NCI-H82 (cell line): Measurements from ENCODE around the gene DTX1.

Source experiments
- DNase-seq: peaks from one replicate; lab custom pipeline; 2025; lab: John Stamatoyannopoulos, UW

Gene DTX1

GRCh38 chr12:113055594-113056380 lies 743 bp upstream of the DTX1 start:
- DNase-seq, result no peak

- DNase-seq, result no peak
Measured at GRCh38 chr12:113056381-113056630, 224 bp upstream of the DTX1 start.

DNA sequence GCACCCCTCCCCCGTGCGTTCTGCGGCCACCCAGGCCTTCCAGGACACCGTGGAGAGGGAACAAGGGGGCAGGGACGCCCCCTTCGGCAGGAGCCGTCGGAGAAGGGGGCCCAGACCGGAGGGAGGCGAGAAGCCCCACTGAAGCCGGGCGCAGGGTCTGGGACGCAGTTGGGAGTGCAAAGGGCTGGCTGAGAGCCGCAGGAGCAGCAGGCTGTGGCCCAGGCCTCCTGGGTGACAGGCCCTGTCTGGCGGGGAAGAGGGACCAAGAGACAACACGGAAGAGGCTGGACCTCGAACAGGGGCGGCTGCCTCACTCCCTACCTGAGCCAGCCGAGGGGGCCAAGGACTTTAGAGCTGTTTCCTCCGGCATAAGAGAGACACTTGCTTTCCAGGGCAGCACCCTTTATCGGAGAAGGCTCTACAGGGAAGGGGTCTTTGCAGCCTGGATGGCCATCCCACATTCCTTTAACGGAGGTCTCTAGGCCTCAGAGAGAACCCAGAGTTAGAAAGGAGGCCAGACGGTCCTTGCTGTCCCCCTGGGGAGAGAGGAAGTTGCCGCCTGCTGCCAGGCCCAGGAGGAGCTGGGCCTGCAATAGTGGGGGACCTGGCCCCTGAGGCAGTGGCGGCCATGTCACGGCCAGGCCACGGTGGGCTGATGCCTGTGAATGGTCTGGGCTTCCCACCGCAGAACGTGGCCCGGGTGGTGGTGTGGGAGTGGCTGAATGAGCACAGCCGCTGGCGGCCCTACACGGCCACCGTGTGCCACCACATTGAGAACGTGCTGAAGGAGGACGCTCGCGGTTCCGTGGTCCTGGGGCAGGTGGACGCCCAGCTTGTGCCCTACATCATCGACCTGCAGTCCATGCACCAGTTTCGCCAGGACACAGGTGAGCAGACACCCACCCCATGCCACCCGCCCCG lies 1.3 kb downstream of the DTX1 start:
- DNase-seq, result no peak

DNA sequence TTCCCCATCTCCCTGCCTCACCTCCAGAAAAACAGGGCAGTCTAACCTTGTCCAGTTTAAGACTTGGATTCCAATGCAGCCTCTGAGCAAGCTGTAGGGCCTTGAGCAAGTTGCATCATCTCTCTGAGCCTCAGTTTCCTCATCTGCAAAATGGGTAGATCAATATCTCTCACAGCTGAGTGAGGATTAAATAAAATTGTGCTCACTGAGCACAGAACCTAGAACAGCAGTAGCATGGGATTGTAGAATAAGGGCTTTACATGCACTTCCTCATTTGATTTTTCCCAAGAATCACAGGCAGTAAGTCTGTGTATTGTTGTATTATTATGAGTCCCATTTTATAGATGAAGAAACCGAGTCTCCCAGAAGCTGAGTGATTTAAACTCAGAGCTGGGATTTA lies 2.0 kb downstream of the DTX1 start:
- DNase-seq, result no peak

DNA sequence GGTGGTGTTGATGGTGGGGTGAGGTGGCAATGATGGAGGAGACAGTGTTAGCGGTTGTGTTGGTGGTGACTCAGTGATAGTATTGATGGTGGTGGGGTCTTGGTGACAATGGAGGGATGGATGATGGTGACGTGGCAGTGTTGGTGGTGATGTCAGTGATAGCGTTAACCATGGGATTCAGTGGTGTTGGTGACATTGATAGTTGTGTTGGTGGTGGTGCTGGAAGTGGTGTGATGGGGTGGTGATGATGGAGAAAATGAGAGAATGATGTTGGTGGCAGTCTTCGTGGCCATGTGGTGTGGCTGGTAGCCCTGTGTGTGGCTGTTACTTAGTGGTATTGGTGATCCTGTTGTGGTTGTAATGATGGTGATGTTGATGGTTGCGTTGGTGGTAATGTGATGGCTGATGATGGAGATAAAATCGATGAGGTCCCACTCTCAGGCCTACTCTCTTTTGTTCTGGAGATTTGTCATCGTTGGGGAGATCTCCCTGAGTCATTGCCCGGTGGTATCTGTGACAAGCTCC lies 2.6 kb downstream of the DTX1 start:
- DNase-seq, result no peak

DNA sequence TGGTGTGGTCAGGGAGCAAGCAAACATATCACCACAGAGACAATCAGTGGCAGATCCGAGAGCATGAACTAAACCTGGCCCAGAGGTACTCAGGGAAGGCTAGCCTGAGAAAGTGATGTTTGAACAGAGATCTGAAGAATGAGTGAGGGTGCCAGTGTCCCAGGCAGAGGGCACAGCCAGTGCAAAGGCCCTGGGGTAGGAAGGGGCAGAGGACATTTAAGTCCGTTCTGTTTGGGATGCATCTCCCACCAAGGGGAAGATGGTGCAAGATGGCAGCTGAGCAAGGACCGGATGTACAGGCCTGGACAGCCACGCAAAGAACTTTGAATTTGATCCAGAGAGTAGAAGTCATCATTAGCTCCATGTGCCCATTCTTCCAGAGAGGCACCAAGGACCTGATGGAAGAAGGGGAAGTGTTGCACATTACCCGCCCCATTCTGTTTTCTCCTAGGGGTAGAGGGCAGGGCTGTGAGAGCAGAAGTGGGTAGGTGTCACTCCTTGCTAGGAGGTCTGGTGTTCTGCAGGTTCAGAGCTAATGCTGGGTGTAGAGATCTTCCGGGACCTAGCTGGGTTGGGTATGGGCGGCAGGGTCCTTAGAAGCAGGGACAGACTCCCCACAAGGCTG lies 3.9 kb downstream of the DTX1 start:
- no peak for DNase-seq

- DNase-seq, result no peak
Measured at GRCh38 chr12:113061061-113061694, 4.6 kb downstream of the DTX1 start.

DNA sequence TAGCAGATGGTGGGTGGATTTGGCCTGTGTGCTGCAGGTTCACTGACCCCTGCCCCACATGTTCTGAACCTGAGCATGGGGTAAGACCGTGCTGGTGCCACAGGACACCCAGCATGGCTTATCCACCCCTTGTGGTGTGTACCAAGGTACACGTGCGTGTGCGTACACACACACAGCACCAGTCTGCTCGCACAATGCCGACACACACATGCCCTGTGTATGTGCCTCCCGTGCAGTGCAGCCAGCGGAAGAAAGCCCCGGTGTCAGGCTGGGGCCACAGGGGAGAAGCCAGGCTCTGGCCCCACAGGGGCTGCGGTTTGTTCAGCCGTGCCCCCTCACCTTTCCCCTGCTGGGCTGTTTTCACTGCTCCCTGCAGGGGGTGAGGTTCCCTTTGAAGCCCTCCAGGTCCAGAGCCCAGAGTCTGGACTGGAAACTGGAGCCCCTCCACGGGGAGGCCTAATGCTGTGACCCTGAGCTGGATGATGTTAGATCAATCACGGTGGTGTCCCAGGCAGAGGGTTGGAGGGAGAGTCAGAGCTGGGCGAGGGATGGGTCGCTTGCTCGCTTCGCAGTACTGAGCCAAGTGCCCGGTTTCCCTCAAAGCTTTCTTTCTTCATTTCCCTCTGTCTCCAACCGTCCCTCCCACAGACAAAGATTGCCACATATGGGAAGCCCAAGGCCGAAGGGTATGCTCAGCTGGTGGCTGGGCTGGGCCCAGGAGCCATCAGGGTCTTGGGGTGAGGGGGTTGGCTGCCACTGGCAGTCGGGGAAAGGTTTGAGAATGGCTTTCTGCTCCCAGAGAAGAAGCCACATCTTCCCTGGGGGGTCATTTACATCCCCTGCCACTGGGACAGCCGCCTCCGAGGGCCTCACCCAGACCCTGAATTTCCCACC lies 6.2 kb downstream of the DTX1 start:
- peak; percentile 49 for DNase-seq

- DNase-seq, result no peak
Measured at GRCh38 chr12:113063396-113064350, 7.1 kb downstream of the DTX1 start.

DNA sequence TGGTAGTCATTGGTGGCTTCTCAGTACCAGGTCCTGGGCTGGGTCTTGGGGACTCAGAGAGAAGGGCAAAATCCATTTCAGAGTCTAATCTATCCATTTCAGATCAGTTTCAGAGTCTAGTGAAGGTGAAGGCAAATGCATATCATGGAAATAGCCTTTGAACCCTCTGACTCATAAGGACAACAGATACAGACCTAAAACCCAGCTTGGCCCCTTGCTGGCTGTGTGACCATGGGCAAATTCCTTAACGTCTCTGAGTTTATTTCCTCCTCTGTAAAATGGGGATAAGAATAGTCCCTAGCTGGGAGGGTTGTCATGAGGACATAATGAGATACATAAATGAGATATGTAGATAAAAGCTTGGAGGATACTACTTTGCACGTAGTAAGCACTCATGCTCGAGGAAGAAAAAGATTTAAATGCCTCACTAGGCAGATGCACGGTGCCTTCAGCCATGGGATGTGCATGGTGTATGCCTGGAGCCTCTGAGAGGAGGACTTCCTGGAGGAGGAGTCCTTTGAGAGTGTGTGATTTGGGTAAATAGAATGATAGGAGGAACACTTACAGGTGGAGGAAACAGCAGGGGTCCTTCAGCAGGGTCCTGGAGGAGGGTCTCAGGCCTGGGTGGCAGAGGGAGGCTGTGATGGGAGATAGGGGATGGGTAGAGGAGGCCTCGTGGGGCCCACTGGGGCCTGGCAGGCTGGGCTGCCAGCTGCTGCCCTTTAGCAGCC lies 8.0 kb downstream of the DTX1 start:
- DNase-seq, result no peak

- DNase-seq, result peak; percentile 67
Measured at GRCh38 chr12:113065126-113066007, 8.8 kb downstream of the DTX1 start.

- no peak for DNase-seq
Measured at GRCh38 chr12:113066813-113067400, 10.4 kb downstream of the DTX1 start.

- DNase-seq, result no peak
Measured at GRCh38 chr12:113067987-113068935, 11.7 kb downstream of the DTX1 start.

GRCh38 chr12:113069149-113069548 lies 12.6 kb downstream of the DTX1 start:
- DNase-seq, result no peak

DNA sequence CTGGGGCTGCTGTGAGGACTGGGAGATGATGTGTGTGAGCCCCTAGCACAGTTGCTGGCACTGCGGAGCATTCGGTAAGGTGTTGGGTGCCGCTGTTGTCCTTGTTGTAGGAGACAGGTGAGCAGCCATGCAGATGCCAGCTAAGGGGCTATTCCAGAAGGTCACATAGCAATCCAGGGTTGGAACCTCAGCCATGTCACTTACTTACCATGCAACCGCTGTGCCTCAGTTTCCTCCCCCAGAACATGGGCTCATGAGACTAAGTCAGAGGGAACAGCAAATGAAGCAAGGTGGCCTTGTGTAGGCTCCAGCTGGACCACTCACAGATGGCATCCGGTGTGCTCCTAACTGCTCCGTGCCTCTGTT lies 13.2 kb downstream of the DTX1 start:
- DNase-seq, result no peak

DNA sequence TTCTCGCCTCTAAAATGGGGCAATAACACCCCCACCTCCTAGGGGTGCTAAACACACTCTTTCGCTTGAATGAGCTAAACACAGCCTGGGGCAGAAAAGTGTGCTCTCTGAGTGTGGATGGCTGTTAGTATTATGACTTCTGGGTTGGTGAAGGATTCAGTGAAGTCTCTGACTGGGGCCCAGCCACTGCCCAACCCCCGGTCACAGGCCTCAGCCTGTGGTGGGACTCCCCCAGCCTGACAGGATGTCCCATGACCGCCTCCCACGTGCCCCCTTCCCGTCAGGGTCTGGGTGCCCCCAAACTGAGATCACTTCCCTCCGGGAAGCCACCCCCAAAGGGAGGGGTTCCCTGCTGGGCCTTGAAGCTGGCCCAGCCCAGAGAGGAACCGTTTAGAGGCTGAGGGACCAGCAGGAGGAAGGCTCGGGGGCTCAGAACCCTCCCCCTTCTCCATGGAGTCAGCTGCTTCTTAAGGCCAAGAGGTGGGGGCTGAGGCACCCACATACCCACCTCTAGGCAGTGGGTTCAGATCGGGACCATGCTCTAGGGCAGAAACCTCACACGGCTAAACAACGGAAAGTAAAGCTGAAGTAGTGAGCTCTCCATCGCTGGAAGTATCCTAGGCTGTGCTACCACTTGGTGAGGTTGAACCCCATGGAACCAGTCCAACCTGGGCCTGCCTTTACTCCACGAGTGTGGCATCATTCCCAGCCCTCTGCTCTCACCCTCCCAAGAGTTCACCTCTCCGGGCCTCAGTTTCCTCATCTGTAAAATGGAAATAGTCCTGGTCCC lies 13.8 kb downstream of the DTX1 start:
- no peak for DNase-seq
